K562 (cell line): Measurements from ENCODE around the gene FAM227B. TPM values are rescaled to one million over a fixed set of nuclear protein-coding genes. Genes with fewer than 3 reads are reported as not detected.

Experiments used
- ATAC-seq: fragments of 200-7000 bp; cut with Tn5 transposase; 3 replicates; pipeline ENCODE4 v1.9.1; 2020; ENCODE audit warnings: moderate library complexity
- BruUV-seq: library from RNA; stranded (reverse); fragments of 400-500 nt; replicated peaks from 2 replicates; lab custom pipeline; 2021; lab: Mats Ljungman, UMichigan
- CTCF ChIA-PET: fragments of 300-600 bp; formaldehyde crosslinking; extraction: SDS; loops from one replicate; lab custom pipeline; 2021; ENCODE audit warnings: low intra/inter-chr PET ratio; lab: Yijun Ruan, JAX
- POLR2A ChIA-PET: fragments of 300-600, 350-650 bp; sonication (Branson Sonifier 250); formaldehyde crosslinking; extraction: SDS; loops from one replicate; lab custom pipeline; 2021; ENCODE audit warnings: antibody characterized with exemption, inconsistent platforms; lab: Yijun Ruan, JAX
- DNase-seq, 4 experiments: peaks; one replicate each; pipeline versions ENCODE4 v3.0.0 to v3.0.0-alpha.2; 2011 to 2018; ENCODE audit warnings: low spot score in 3 of 4, mixed read lengths in 3 of 4; ENCODE audit errors: extremely low read depth in 1 of 4
- FAIRE-seq: peaks from 2 replicates; lab custom pipeline; 2011; peaks lifted over from hg19 to GRCh38; lab: Jason Lieb, UNC
- H2AFZ ChIP-seq: 2 replicates; pipeline ENCODE4 v1.6.0; 2011; ENCODE audit warnings: low read depth, low read length, control low read depth, inconsistent platforms
- H3K27ac ChIP-seq: fragments of 200-600 bp; 3 replicates; pipeline ENCODE4 v1.8.0; 2011; ENCODE audit warnings: low read depth, mild to moderate bottlenecking, control low read depth, inconsistent platforms, low read length, moderate library complexity, mixed read lengths; ENCODE audit errors: extremely low read depth
- H3K27me3 ChIP-seq, 2 experiments: fragments of 300-600 bp in 1 of 2; 2 replicates in 1 of 2; 3 replicates in 1 of 2; pipeline versions ENCODE4 v1.6.0 to v1.8.0; 2011; ENCODE audit warnings: inconsistent platforms in 2 of 2, low read length in 2 of 2, mild to moderate bottlenecking in 1 of 2, mixed read lengths in 1 of 2, moderate library complexity in 1 of 2; ENCODE audit not compliant: control insufficient read depth in 2 of 2, insufficient read depth in 2 of 2
- H3K36me3 ChIP-seq: fragments of 300-600 bp; 3 replicates; pipeline ENCODE4 v1.8.0; 2011; ENCODE audit warnings: mild to moderate bottlenecking, low read length, inconsistent platforms; ENCODE audit not compliant: control insufficient read depth, insufficient read depth
- H3K4me1 ChIP-seq, 2 experiments: fragments of 200-600 bp in 1 of 2; replicated peaks in 1 of 2; 2 replicates in 1 of 2; 3 replicates in 1 of 2; pipeline versions ENCODE4 v1.5.1 to v1.8.0; 2011; ENCODE audit warnings: inconsistent platforms in 2 of 2, low read length in 2 of 2, mild to moderate bottlenecking in 1 of 2, mixed read lengths in 1 of 2, moderate library complexity in 1 of 2; ENCODE audit not compliant: control insufficient read depth in 2 of 2, insufficient read depth in 2 of 2
- H3K4me2 ChIP-seq: 2 replicates; pipeline ENCODE4 v1.6.1; 2011; ENCODE audit warnings: low read length, control low read depth, inconsistent platforms, mixed read lengths; ENCODE audit not compliant: insufficient read depth
- H3K4me3 ChIP-seq: fragments of 200-600 bp; sonication (generic), shearing (Covaris generic); 2 replicates; pipeline ENCODE4 v1.5.1; 2016; ENCODE audit warnings: control low read depth, inconsistent platforms
- H3K79me2 ChIP-seq: fragments of 200-600 bp; 3 replicates; pipeline ENCODE4 v1.8.0; 2011; ENCODE audit warnings: low read length, inconsistent platforms; ENCODE audit not compliant: control insufficient read depth, insufficient read depth
- H3K9ac ChIP-seq, 2 experiments: 2 replicates each; pipeline versions ENCODE4 v1.6.0 to v1.6.1; 2011; ENCODE audit warnings: low read depth in 2 of 2, low read length in 2 of 2, control low read depth in 1 of 2, inconsistent platforms in 1 of 2, mild to moderate bottlenecking in 1 of 2, mixed read lengths in 1 of 2; ENCODE audit not compliant: insufficient read depth in 1 of 2
- H3K9me1 ChIP-seq: one replicate; pipeline ENCODE4 v1.6.0; 2011; ENCODE audit warnings: inconsistent platforms, mild to moderate bottlenecking, low read length, moderate library complexity; ENCODE audit not compliant: control insufficient read depth, insufficient read depth
- H3K9me3 ChIP-seq: replicated peaks from 2 replicates; pipeline ENCODE4 v1.5.1; 2011; ENCODE audit warnings: low read depth, low read length, inconsistent platforms; ENCODE audit not compliant: control insufficient read depth, insufficient read depth
- H4K20me1 ChIP-seq: replicated peaks from 2 replicates; pipeline ENCODE4 v1.6.1; 2011; ENCODE audit warnings: low read length, inconsistent platforms, mixed read lengths; ENCODE audit not compliant: control insufficient read depth, insufficient read depth
- ARID4B ChIP-seq: sonication (generic); formaldehyde crosslinking; IDR thresholded peaks from 2 replicates; pipeline ENCODE4 v1.8.0; 2022; ENCODE audit warnings: mild to moderate bottlenecking, missing genetic modification reagents
- CEBPG ChIP-seq, 3 experiments: fragments of 200-800 bp in 1 of 3; sonication (Bioruptor generic) in 1 of 3; sonication (generic) in 1 of 3; formaldehyde crosslinking in 1 of 3; IDR thresholded peaks in 2 of 3; conservative IDR thresholded peaks in 1 of 3; 2 replicates each; pipeline versions ENCODE4 v1.6.1 to v1.8.0; 2016 to 2022; ENCODE audit warnings: missing compliant biosample characterization in 2 of 3, missing genetic modification characterization in 2 of 3, mild to moderate bottlenecking in 1 of 3, missing genetic modification reagents in 1 of 3
- WGBS: fragments of 100-300 bp; shearing (Covaris generic); methylation state at CpG from one replicate; pipeline ENCODE4 v1.1.6; 2016; ENCODE audit warnings: low coverage, mixed read lengths; ENCODE audit not compliant: insufficient coverage; ENCODE audit errors: missing lambda C conversion rate; 5-methylcytosine and 5-hydroxymethylcytosine counted together
- in situ Hi-C: fragments of 300-500 bp; cut with MboI; formaldehyde crosslinking; loops from 4 replicates; pipeline ENCODE4 v1.15.0; 2018; ENCODE audit warnings: inconsistent platforms, mixed read lengths
- intact Hi-C: fragments of 100-400 bp; cut with micrococcal nuclease; formaldehyde crosslinking; loops from 2 replicates; pipeline ENCODE4 v1.14.2; 2022
- polyA plus RNA-seq, 8 experiments: library from polyadenylated mRNA; depleted of rRNA in 4 of 8; stranded (reverse) in 5 of 8; unstranded in 3 of 8; fragments of >200 nt; fragmentation: Nextera tagmentation in 2 of 8; fragmentation: Illumina TruSeq in 1 of 8; extraction: Ambion mirVana in 2 of 8; extraction: Trizol in 1 of 8; gene quantifications; 2 replicates each; pipeline versions ENCODE4 v1.2.1 to v1.2.3, GENCODE V29; 2011 to 2014; ENCODE audit warnings: inconsistent platforms in 1 of 8, missing spikeins in 1 of 8
- total RNA-seq, 7 experiments: library from RNA; depleted of rRNA in 6 of 7; stranded (reverse); fragments of >200 nt in 6 of 7; fragmentation: Illumina TruSeq in 2 of 7; extraction: Trizol in 2 of 7; gene quantifications; 2 replicates each; pipeline versions ENCODE4 v1.2.1 to v1.2.3, GENCODE V29; 2011 to 2021; ENCODE audit warnings: low replicate concordance in 1 of 7

FAM227B gene
- total and polyA plus RNA-seq, 9 of the 15 experiments (the other 6 are each of a cell fraction or from before 2014, with no cell fraction given) = 5.1 to 12.5 (median 11.2) TPM

- in situ Hi-C loops = no loop called here
- peak overlapping the region in 1 of 2 experiments; percentile 72; a peak in 2 of 4 replicates for H3K9ac ChIP-seq
- FAIRE-seq = no peak
Measured at GRCh38 chr15:49621887-49622286, 1.3 kb upstream of the FAM227B start.

More at GRCh38 chr15:49621887-49622286, 1.3 kb upstream of the FAM227B start:
- ATAC-seq = no peak
- Histone ChIP-seq H2AFZ (peak overlapping the region; percentile 85), H3K9me1 (no peaks in the 10 kb centered on the region), H3K27me3 (no peaks in the 10 kb centered on the region), H3K9me3 (peaks cover 5% of the 10 kb centered on the region), H3K27ac (peak overlapping the region; percentile 84), H3K4me3 (peak overlapping the region; percentile 65), H3K4me1 (peaks cover 0 to 10% of the 10 kb centered on the region in 2 experiments; a peak in 2 of 5 replicates), H3K36me3 (peaks cover 29% of the 10 kb centered on the region), H3K4me2 (peak overlapping the region; percentile 90), H4K20me1 (no peaks in the 10 kb centered on the region), H3K79me2 (peaks cover 56% of the 10 kb centered on the region)
- peak in 1 of 4 experiments; percentile 9 for DNase-seq
- TF ChIP-seq ARID4B (CRISPR knock-in tag) = no peak
- TF ChIP-seq CEBPG (CRISPR knock-in tag; IDR thresholded peaks at IDR 0.05) = no peak
- peak in 1 of 2 experiments; percentile 27; a peak in 1 of 4 replicates for TF ChIP-seq CEBPG (tag; conservative IDR thresholded peaks at IDR 0.05 in 1 of 2, IDR thresholded peaks at IDR 0.05 in 1 of 2)
- ChIA-PET POLR2A (interaction anchor here (2.4 kb wide), 1 partner anchor 10 kb away, joined by 9 read pairs; no protein-coding TSS in a partner anchor), CTCF (no interaction called here)
- intact Hi-C loops = no loop called here
- 0% methylated on average over 1 of the region's 1 CpG for WGBS
- no TSS peak for BruUV-seq
